ENCODE data around the gene AUTS2. TPM values are rescaled to one million over a fixed set of nuclear protein-coding genes. Genes with fewer than 3 reads are reported as not detected.

AUTS2 gene
- total and polyA plus RNA-seq, 2 of the 8 experiments (the other 6 are each of a cell fraction or from before 2014, with no cell fraction given) = 25.9 to 101 TPM

- TF ChIP-seq KDM4A (IDR thresholded peaks at IDR 0.05; ENCODE audit: low read depth, low read length, severe bottlenecking) = no peak
- TF ChIP-seq NRF1 (IDR thresholded peaks at IDR 0.05; ENCODE audit: low read depth, low read length) = no peak
- no peak for TF ChIP-seq ATF2 (IDR thresholded peaks at IDR 0.05; ENCODE audit: low read length)
- TF ChIP-seq TCF12 (IDR thresholded peaks at IDR 0.05; ENCODE audit: low read depth, low read length) = no peak
- TF ChIP-seq HDAC6 (IDR thresholded peaks at IDR 0.05; ENCODE audit: low read depth, low read length) = no peak
- no peak for TF ChIP-seq JUN (IDR thresholded peaks at IDR 0.05; ENCODE audit: low read depth, low read length)
These were observed 1059.3 kb downstream of the AUTS2 start (continued) for GRCh38 chr7:70657571-70657970.
